Liver (tissue), 9 donors: ENCODE results near the gene RIMOC1. TPM values are rescaled to one million over a fixed set of nuclear protein-coding genes. Genes with fewer than 3 reads are reported as not detected.
A peak's percentile ranks its signal among the peaks of the same experiment; 100 is the strongest.

Experiments used
- DNase-seq: peaks from one replicate; pipeline ENCODE4 v3.0.0-alpha.2; 2017; ENCODE audit warnings: low spot score
- H3K27ac ChIP-seq, 2 donors: one replicate each; pipeline ENCODE4 v1.7.0; 2013; ENCODE audit warnings: inconsistent platforms in 2 of 2, low read length in 2 of 2, control low read depth in 1 of 2, low read depth in 1 of 2, mild to moderate bottlenecking in 1 of 2
- H3K27me3 ChIP-seq, 4 donors: one replicate each; pipeline versions ENCODE4 v1.6.1 to v1.7.0; 2013; ENCODE audit warnings: low read length in 3 of 4, inconsistent platforms in 1 of 4, mild to moderate bottlenecking in 1 of 4, moderate library complexity in 1 of 4; ENCODE audit not compliant: control insufficient read depth in 4 of 4, insufficient read depth in 4 of 4
- H3K36me3 ChIP-seq, 4 donors: one replicate each; pipeline versions ENCODE4 v1.6.1 to v1.7.0; 2013; ENCODE audit warnings: low read length in 3 of 4, mild to moderate bottlenecking in 3 of 4, low read depth in 1 of 4, moderate library complexity in 1 of 4; ENCODE audit not compliant: control insufficient read depth in 4 of 4, insufficient read depth in 3 of 4
- H3K4me1 ChIP-seq, 4 donors: one replicate each; pipeline versions ENCODE4 v1.6.1 to v1.7.0; 2013; ENCODE audit warnings: low read length in 3 of 4, mild to moderate bottlenecking in 3 of 4, moderate library complexity in 1 of 4; ENCODE audit not compliant: control insufficient read depth in 4 of 4, insufficient read depth in 4 of 4
- H3K4me3 ChIP-seq, 3 donors: one replicate each; pipeline versions ENCODE4 v1.6.1 to v1.7.0; 2013; ENCODE audit warnings: low read length in 3 of 3, control low read depth in 1 of 3, low read depth in 1 of 3, mild to moderate bottlenecking in 1 of 3
- H3K9ac ChIP-seq, 2 donors: one replicate each; pipeline ENCODE4 v1.7.0; 2013; ENCODE audit warnings: low read length in 2 of 2, mild to moderate bottlenecking in 2 of 2, moderate library complexity in 2 of 2, control low read depth in 1 of 2, low read depth in 1 of 2
- H3K9me3 ChIP-seq, 4 donors: one replicate each; pipeline versions ENCODE4 v1.6.1 to v1.7.0; 2013; ENCODE audit warnings: low read length in 3 of 4; ENCODE audit not compliant: control insufficient read depth in 4 of 4
- FOXA1 ChIP-seq: IDR thresholded peaks from 2 replicates; pipeline ENCODE4 v1.6.1; 2016; ENCODE audit warnings: antibody characterized with exemption
- FOXA2 ChIP-seq: IDR thresholded peaks from 2 replicates; pipeline ENCODE4 v1.6.1; 2016; ENCODE audit warnings: antibody characterized with exemption
- GABPA ChIP-seq, 2 donors: IDR thresholded peaks in 1 of 2; conservative IDR thresholded peaks in 1 of 2; 2 replicates each; pipeline ENCODE4 v1.6.1; 2016; ENCODE audit warnings: antibody characterized with exemption in 2 of 2, mild to moderate bottlenecking in 1 of 2, moderate library complexity in 1 of 2
- HNF4A ChIP-seq, 2 donors: conservative IDR thresholded peaks; 2 replicates each; pipeline ENCODE4 v1.6.1; 2016; ENCODE audit warnings: antibody characterized with exemption in 2 of 2, mild to moderate bottlenecking in 2 of 2
- HNF4G ChIP-seq: IDR thresholded peaks from 2 replicates; pipeline ENCODE4 v1.6.1; 2016; ENCODE audit warnings: antibody characterized with exemption
- NR2F2 ChIP-seq: IDR thresholded peaks from 2 replicates; pipeline ENCODE4 v1.6.1; 2016; ENCODE audit warnings: antibody characterized with exemption
- RAD21 ChIP-seq, 2 donors: IDR thresholded peaks; 2 replicates each; pipeline ENCODE4 v1.6.1; 2016; ENCODE audit warnings: antibody characterized with exemption in 2 of 2, mild to moderate bottlenecking in 2 of 2
- RXRA ChIP-seq, 2 donors: IDR thresholded peaks; 2 replicates each; pipeline ENCODE4 v1.6.1; 2017 to 2018; ENCODE audit warnings: antibody characterized with exemption in 2 of 2, mild to moderate bottlenecking in 1 of 2
- SP1 ChIP-seq: IDR thresholded peaks from 2 replicates; pipeline ENCODE4 v1.6.1; 2018; ENCODE audit warnings: antibody characterized with exemption, mild to moderate bottlenecking
- YY1 ChIP-seq: IDR thresholded peaks from 2 replicates; pipeline ENCODE4 v1.6.1; 2016; ENCODE audit warnings: antibody characterized with exemption, mild to moderate bottlenecking
- WGBS: extraction: QIAGEN DNeasy Blood & Tissue Kit; methylation state at CpG from one replicate; pipeline ENCODE4 v1.1.7; 2013; 5-methylcytosine and 5-hydroxymethylcytosine counted together
- polyA plus RNA-seq, 2 donors: library from polyadenylated mRNA; stranded (reverse) in 1 of 2; unstranded in 1 of 2; fragments of 200-250 nt in 1 of 2; fragments of >200 nt in 1 of 2; fragmentation: Nextera tagmentation in 1 of 2; extraction: Ambion mirVana in 1 of 2; gene quantifications; one replicate each; pipeline versions ENCODE4 v1.2.1 to v1.2.3, GENCODE V29; 2013 to 2015
- total RNA-seq, 2 donors: library from RNA; depleted of rRNA; stranded (reverse); fragments of >200 nt; gene quantifications; one replicate each; pipeline ENCODE4 v1.2.3, GENCODE V29; 2014
- TF ChIP-seq, protein P1 (sequence below): IDR thresholded peaks from 2 replicates; pipeline ENCODE4 v1.6.1; 2016; ENCODE audit warnings: antibody characterized with exemption, mild to moderate bottlenecking
- TF ChIP-seq, protein P2 (sequence below): IDR thresholded peaks from 2 replicates; pipeline ENCODE4 v1.6.1; 2016; ENCODE audit warnings: antibody characterized with exemption
- TF ChIP-seq, protein P3 (sequence below): fragments of 150-350 bp; IDR thresholded peaks from 2 replicates; pipeline ENCODE4 v1.5.1; 2017; ENCODE audit warnings: improper control_type of control experiment, low read depth, low read length; ENCODE audit not compliant: missing input control
- donor health status: healthy.
- donor health status: healthy.
- donor health status: healthy.
- donor health status: healthy.
- donor health status: healthy.

Gene RIMOC1
- total and polyA plus RNA-seq, 4 donors: 3.7 to 11.8 (median 6.7) TPM

DNA sequence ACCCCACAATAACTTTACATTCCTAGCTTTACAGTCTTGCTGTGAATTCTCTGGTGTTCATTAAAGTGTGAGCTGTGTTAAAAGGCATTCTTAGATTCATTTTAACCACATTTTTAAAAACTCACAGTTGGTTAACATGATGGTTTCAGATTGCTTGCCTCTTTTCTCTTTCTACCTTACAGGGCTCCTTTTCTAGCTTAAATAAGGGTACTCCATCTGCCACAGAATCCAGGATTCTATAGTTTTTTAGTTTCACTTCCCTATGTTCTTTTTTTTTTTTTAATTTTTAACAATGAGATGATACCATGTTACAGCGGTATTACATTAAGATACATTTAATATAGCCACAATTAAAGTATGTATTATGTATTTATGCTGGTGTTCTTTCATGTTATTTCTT lies 17.0 kb downstream of the RIMOC1 start (continued):
- TF ChIP-seq, protein P1, sequence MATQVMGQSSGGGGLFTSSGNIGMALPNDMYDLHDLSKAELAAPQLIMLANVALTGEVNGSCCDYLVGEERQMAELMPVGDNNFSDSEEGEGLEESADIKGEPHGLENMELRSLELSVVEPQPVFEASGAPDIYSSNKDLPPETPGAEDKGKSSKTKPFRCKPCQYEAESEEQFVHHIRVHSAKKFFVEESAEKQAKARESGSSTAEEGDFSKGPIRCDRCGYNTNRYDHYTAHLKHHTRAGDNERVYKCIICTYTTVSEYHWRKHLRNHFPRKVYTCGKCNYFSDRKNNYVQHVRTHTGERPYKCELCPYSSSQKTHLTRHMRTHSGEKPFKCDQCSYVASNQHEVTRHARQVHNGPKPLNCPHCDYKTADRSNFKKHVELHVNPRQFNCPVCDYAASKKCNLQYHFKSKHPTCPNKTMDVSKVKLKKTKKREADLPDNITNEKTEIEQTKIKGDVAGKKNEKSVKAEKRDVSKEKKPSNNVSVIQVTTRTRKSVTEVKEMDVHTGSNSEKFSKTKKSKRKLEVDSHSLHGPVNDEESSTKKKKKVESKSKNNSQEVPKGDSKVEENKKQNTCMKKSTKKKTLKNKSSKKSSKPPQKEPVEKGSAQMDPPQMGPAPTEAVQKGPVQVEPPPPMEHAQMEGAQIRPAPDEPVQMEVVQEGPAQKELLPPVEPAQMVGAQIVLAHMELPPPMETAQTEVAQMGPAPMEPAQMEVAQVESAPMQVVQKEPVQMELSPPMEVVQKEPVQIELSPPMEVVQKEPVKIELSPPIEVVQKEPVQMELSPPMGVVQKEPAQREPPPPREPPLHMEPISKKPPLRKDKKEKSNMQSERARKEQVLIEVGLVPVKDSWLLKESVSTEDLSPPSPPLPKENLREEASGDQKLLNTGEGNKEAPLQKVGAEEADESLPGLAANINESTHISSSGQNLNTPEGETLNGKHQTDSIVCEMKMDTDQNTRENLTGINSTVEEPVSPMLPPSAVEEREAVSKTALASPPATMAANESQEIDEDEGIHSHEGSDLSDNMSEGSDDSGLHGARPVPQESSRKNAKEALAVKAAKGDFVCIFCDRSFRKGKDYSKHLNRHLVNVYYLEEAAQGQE: no peak
- TF ChIP-seq, protein P2, sequence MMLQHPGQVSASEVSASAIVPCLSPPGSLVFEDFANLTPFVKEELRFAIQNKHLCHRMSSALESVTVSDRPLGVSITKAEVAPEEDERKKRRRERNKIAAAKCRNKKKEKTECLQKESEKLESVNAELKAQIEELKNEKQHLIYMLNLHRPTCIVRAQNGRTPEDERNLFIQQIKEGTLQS: no peak
- TF ChIP-seq YY1 (no peak), HNF4A (conservative IDR thresholded peaks at IDR 0.05) (no peak)

DNA sequence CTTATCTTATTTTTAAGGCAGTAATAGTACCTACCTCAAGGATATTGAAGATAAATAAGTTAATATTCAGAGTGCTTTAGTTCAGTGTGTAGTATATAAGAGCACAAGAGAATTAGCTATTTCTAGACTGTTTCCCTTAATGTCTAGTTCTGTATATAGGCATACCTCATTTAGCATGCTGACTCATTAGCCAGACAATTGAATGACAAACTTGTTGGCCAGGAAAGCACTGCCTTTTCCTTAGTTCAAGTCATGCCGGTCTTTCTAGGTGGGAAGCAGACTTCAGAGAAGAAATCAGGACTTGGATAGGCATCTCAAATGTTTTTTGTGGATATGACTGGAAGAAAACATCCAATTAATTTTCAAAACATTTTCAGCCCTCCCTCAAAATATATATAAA lies 17.7 kb downstream of the RIMOC1 start:
- Histone ChIP-seq H3K27ac (no peak overlapping the region), H3K27me3 (no peaks in the 10 kb centered on the region), H3K36me3 (peaks cover 2 to 35% (median 31%) of the 10 kb centered on the region in 4 donors), H3K4me1 (peaks cover 2 to 10% (median 4%) of the 10 kb centered on the region in 4 donors), H3K9ac (no peak overlapping the region), H3K4me3 (no peak overlapping the region), H3K9me3 (no peaks in the 10 kb centered on the region)
- DNase-seq: no peak
- WGBS: 85% methylated on average over 1 of the region's 1 CpG
- TF ChIP-seq HNF4A (conservative IDR thresholded peaks at IDR 0.05) (no peak), RXRA (IDR thresholded peaks at IDR 0.05) (no peak), RAD21 (IDR thresholded peaks at IDR 0.05) (no peak), FOXA1 (no peak), HNF4G (no peak), SP1 (no peak)
- TF ChIP-seq, protein P3, sequence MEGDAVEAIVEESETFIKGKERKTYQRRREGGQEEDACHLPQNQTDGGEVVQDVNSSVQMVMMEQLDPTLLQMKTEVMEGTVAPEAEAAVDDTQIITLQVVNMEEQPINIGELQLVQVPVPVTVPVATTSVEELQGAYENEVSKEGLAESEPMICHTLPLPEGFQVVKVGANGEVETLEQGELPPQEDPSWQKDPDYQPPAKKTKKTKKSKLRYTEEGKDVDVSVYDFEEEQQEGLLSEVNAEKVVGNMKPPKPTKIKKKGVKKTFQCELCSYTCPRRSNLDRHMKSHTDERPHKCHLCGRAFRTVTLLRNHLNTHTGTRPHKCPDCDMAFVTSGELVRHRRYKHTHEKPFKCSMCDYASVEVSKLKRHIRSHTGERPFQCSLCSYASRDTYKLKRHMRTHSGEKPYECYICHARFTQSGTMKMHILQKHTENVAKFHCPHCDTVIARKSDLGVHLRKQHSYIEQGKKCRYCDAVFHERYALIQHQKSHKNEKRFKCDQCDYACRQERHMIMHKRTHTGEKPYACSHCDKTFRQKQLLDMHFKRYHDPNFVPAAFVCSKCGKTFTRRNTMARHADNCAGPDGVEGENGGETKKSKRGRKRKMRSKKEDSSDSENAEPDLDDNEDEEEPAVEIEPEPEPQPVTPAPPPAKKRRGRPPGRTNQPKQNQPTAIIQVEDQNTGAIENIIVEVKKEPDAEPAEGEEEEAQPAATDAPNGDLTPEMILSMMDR: no peak

DNA sequence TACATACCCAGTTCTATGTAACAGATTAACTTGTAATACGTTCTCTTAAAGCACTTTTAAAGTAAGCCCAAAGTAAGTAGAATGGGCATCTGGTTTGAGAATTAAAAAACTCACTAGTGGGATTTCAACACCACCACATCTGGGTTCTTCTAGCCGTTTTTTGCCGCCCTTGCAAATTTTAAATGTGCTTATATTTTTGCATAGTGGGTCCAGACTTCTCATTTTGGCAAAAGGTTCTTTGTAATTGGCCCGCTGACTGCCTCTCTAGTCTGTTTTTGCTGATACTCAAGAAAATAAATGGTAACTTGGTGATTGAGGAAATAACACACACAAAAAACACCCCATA lies 20.4 kb downstream of the RIMOC1 start:
- peaks cover 0 to 13% (median 10%) of the 10 kb centered on the region in 4 donors for H3K36me3 ChIP-seq
- H3K4me1 ChIP-seq: peaks cover 2 to 10% (median 5%) of the 10 kb centered on the region in 4 donors
- TF ChIP-seq GABPA (IDR thresholded peaks at IDR 0.05 in 1 of 2, conservative IDR thresholded peaks at IDR 0.05 in 1 of 2) (no peak), RAD21 (IDR thresholded peaks at IDR 0.05) (no peak), HNF4G (no peak), NR2F2 (no peak), FOXA2 (no peak)
- TF ChIP-seq, protein P3: no peak
- TF ChIP-seq, protein P1: no peak
- H3K9ac ChIP-seq: peak overlapping the region; percentile 23 to 97
- peak overlapping the region; percentile 83 to 90 (median 85) for H3K4me3 ChIP-seq
- DNase-seq: no peak
- H3K9me3 ChIP-seq: no peaks in the 10 kb centered on the region
- no peaks in the 10 kb centered on the region for H3K27me3 ChIP-seq
- 76% methylated on average over 4 of the region's 4 CpGs for WGBS
- peak overlapping the region; percentile 91 to 95 for H3K27ac ChIP-seq
